CD4-positive, alpha-beta T cell treated with Interleukin-10 for 1 hour (primary cell): Measurements from ENCODE around the gene NAXD.
"Not testable (repeated sequence)": the region's sequence is repeated elsewhere in the genome, so short reads cannot be mapped to it uniquely, and the experiment has no call there.

Source experiments
- DNase-seq: peaks from one replicate; pipeline ENCODE4 v3.0.0-alpha.2; 2020

The NAXD gene

DNA sequence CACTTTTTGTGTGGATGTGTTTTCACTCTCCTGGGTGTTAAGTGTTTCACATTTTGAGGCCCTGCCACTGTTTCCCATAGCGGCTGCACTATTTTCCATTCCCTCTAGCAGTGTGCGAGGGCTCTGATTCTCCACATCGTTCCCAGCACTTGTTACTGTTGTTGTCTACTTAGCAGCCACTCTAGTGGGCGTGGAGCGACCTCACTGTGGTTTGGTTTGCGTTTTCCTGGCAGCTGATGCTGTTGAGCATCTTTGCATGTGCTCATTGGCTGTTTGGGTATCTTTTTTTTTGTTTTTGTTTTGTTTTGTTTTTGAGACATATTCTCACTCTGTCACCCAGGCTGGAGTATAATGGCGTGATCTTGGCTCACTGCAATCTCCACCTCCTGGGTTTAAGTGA is 14.4 kb downstream of the NAXD start:
- peak; percentile 49 for DNase-seq

DNA sequence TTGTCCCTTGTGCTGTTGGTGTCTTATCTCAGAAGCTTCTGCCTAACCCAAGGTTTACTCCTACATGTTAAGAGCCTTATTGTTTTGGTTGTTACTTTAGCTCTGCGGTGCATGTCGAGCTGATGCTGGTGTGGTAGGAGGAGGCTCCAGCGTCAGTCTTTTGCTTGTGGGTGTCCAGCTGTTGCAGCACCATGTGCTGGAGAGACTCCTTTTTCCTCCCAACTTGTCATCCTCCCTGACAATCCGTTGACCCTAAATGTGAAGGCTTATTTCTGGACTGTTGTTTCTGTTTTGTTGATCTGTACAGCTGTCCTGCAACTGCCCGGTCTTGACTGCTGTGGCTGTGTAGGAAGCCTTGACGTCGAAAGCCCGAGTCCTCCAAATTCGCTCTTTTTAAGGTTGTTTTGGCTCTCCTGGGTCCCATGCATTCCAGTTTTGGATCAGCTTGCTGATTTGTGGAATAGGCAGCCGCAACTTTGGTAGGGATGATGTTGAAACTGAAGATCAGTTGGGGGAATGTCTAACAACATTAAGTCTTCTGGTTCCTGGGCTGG is 15.3 kb downstream of the NAXD start:
- DNase-seq, result no peak

DNA sequence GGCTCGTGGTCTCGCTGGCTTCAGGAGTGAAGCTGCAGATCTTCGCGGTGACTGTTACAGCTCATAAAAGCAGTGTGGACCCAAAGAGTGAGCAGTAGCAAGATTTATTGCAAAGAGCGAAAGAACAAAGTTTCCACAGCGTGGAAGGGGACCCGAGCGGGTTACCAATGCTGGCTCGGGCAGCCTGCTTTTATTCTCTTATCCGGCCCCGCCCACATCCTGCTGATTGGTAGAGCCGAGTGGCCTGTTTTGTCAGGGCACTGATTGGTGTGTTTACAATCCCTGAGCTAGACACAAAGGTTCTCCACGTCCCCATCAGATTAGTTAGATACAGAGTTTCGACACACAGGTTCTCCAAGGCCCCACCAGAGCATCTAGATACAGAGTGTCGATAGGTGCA is 16.9 kb downstream of the NAXD start:
- DNase-seq, result not testable (repeated sequence)

DNA sequence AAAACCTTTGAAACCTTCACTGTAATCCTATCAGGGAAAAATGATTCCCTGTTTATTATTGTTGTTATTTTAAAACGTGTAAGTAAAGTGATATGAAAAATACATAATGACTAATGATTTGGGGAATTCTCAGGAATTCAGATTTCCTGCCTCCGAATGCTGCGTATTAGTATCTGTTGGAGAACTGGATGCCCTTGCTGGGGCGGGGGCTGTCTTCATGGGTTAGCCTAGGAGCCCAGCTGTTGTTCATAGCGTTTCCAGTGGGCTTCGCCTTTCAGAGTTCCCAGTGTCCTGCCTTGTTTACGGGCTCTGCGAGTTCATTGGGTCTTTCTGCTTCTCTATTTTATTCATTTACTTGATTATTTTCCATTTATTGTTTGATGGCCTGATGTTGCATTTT is 18.4 kb downstream of the NAXD start:
- no peak for DNase-seq

DNA sequence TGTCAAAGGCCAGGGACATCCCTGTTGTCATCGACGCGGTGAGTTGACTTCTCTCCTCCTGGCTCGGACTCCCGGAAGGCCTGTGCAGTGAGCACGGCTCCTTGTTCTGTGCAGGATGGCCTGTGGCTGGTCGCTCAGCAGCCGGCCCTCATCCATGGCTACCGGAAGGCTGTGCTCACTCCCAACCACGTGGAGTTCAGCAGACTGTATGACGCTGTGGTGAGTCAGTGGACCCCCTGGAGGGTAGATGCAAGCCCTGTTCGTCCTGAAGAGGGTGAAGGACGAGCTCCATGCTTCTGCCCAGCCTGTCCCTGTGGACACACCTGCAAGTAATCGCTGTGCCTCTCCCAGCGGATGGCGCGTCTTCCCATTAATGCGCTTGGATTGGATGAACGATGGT is 19.2 kb downstream of the NAXD start:
- DNase-seq, result no peak

DNA sequence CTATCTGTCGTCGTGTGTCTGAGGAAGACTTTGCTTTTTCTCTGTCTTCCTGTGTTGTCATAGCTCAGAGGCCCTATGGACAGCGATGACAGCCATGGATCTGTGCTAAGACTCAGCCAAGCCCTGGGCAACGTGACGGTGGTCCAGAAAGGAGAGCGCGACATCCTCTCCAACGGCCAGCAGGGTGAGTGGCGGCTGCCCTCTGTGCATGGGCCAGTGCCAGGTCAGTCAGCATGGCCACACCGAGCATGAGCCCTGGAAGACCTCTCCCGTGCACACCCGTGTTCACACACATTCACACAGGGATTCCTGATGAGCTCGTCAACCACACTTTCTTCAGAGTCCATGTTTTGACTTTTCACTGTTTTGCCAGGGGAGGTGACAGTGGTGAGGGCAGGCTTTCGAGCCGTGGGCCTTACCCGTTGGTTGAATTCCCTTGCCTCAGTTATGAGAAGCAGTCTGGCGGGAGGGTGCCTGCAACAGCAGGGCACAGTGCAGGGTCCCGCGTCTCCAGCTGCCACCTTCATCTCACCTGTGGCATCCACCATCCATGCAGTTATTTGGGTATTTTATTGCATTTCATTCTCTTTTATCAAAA is 20.2 kb downstream of the NAXD start:
- no peak for DNase-seq

GRCh38 chr13:110636053-110636475 is 20.7 kb downstream of the NAXD start:
- DNase-seq, result no peak

DNA sequence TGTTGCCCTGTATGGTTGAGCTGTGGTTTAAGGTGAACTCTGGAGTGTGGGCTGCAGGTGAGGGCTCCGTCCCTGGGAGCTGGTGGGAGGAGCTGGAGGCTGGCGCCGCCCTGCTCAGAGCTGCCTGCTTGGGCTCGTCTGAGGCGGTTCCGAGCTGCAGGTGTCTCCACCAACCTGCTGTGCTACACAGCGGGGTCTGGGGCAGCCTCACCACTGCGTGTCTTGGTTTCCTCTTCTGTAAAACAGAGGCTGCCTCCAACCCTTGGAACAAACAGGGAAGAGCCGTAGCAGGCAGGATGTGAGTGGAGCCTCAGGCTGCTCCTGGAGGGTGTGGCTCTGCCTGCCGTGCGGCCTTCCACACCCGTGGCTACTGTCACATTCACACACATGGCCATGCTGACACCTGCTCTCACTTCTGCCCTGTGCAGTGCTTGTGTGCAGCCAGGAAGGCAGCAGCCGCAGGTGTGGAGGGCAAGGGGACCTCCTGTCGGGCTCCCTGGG is 21.4 kb downstream of the NAXD start:
- no peak for DNase-seq

DNA sequence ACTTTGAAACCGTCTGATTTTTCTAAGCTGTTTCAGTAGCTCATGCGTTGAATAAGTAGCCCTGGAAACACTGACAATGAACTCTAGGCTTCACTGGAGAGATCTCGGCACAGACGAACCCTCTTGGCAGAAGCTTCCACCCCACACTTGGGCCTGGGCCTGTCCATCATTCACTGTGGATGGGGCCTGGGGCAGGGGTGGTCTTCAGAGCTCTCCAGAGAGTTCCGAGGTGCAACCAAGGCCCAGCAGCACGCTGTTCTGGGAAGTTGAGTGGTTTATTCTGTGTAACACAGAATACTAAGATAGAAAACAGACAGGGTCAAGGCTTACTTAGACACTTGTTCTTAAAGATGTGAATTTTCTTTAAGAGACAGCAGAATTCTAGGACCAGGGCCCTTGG is 21.9 kb downstream of the NAXD start:
- DNase-seq, result no peak

DNA sequence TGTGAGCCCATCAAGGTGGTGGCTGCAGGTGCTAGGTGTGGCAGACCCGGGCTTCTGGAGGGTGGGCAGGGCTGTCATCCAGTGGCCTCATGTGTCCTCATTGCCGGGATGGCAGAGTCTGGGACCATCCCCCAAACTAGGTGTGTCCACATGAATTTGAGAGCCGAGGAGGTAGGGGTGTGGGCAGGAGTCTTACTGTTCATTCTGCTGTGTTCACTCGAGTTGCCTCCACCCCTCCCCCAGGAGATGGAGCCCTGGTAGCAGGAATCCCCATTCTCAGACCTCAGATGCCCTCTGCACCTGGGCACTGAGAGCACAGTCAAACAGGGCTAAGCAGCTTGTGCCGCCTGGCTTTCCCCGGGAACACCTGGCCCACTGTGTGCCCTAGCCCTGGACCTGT is 22.4 kb downstream of the NAXD start:
- DNase-seq, result no peak

- DNase-seq, result no peak
These were observed 22.9 kb downstream of the NAXD start for GRCh38 chr13:110638257-110638656.

DNA sequence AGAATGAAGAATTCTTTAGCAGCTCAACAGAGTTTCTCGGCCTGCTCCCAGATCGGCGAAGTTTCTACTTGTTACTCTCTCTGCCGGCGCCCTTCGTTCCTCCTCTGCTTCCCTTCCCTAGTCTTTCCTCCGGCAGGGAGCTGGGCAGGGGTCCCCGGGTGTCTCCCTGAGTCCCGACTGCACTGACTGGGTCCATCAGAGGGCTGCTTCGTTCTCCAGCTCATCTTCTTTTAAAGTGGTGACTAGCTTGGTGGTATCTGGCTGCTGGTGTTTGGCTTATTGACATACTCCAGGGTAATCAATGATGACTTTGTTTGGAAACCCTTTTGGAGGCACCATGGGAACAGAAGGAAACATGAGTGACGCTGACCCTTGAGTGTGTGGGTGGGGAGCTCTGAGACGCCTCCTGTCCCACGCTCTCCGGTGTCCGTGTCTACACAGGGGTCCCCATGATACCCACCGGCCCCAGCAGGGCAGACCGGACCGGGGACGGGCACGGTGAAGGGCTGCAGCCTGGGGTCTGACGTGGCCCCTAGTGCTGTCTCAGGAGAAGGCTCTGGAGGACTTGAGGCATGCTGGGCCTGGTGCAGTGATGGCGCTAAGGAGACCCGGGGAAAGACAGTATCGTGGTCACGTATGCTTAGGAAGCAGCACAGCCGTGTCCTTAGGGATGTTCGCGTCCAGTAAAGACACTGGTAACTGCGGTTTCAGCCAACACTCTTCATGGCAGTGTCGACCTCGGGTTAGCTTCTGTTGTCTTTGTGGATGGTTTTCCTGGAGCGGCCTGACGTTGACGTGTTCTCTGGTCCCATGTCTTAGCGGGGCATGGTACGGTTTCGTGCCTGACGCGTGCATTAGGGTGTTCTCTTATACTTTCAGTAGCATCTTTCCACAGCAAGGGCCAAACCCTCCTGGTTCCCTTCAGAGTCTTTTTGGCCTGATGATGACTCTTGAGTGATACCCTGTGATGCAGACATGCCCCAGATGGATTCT is 23.8 kb downstream of the NAXD start:
- no peak for DNase-seq

- DNase-seq, result no peak
These were observed 24.6 kb downstream of the NAXD start for GRCh38 chr13:110639935-110640334.

- DNase-seq, result no peak
These were observed 25.3 kb downstream of the NAXD start for GRCh38 chr13:110640591-110641029.

DNA sequence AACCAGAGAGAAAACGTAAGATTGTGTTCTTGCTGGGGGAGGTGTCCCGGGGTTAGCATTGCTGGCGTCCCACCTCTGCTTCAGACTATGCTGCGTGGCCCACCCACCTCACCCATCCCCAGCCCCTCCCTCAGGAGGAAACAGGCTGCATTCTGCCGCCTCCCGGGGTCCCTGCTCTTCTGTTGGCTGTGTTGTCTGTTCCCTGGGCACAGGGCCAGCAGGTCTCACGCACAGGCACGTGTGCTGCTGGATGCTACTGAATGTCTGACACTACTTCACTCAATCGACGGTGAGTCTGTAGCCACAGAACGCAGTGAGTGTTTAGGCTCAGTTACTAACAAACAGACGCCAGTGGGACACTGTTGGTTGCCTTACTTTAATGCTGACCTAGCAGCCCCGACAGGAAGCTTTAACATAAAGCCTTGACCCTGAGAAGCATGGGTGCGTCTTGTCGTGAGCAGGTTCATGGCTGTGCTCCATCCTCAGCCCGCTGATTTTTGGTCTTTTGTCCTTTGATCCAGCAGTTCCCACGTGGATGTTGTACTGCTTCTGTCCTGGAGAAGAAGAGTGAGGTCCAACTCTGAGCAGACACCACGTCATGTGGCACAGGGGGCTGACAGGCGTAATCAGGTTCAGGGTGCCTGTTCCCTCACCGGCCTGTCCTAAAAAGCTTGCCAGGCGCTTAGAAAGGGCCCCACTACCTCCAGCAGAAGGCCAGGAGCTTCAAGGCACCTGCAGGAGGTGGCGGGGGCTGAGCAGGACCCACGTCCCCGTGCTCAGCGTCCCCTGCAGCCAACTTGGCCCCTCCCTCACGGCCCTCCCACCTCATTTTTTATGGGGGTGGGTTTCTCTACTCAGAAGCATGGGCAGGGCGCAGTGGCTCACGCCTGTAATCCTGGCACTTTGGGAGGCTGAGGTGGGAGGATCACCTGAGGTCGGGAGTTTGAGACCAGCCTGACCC is 26.0 kb downstream of the NAXD start:
- no peak for DNase-seq

GRCh38 chr13:110642291-110642981 is 27.1 kb downstream of the NAXD start:
- no peak for DNase-seq

GRCh38 chr13:110643324-110643723 is 28.0 kb downstream of the NAXD start:
- DNase-seq, result no peak

DNA sequence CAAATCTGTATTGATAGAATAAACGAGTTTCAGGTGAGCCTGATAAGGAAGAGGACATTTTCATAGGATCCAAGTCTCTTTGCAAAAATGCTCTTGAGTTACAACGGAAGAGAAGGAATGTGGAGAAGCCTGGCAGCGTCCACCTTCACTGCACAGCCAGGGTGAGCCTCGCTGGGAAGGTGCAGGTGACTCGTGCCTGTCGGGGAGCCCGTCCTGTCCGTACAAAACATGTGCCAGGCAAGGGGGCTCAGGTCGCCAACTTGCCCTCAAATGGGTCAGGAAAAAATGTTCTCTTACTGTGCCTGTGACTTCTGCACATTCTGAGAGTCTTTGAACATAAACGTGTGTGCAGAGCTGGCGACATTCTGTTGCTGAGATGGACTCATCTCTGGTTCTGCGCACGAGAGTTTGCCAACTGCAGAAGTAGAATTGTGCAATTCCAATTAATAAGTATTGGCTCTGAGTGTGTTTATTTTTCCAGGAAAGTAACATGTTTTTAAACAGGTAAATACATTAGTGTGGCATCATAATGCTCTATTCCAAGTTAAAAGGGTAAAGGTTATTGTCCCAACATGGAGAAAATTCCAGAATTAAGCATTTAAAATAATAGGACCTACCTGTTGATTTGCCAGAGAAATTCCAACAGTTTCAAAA is 28.6 kb downstream of the NAXD start:
- DNase-seq, result no peak

- peak; percentile 57 for DNase-seq
These were observed 29.7 kb downstream of the NAXD start for GRCh38 chr13:110644892-110645521.

DNA sequence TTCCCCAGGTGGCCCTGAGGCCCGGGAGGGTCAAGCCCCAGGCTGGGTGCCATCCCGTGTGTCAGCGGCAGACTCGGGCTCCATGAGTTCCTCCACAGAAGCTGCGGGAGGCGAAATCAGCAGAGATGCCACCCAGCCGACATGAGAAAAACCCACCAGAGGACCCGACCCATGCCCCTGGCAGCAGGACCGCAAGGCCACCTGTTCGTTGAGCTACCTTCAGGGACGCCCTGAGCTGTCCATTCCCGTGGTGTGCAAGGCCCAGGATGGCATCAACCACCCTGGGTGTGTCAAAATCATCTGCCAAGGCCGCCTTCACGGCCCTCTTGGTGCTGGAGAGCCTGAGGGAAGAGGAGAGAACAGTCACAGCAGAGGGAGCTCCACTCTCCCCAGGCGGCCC is 30.4 kb downstream of the NAXD start:
- DNase-seq, result no peak
